GM20000 (cell line): ENCODE results near the gene MAGEA4.
"Not testable (repeated sequence)": the region's sequence is repeated elsewhere in the genome, so short reads cannot be mapped to it uniquely, and the experiment has no call there.

ENCODE experiments used
- DNase-seq: peaks from one replicate; pipeline ENCODE4 v3.0.0; 2012; ENCODE audit warnings: low spot score
- TF ChIP-seq, protein P1 (sequence below): IDR thresholded peaks from 2 replicates; pipeline ENCODE4 v1.5.1; 2012; ENCODE audit warnings: mild to moderate bottlenecking, control low read depth; ENCODE audit errors: extremely low read depth, missing control alignments

MAGEA4 gene

DNA sequence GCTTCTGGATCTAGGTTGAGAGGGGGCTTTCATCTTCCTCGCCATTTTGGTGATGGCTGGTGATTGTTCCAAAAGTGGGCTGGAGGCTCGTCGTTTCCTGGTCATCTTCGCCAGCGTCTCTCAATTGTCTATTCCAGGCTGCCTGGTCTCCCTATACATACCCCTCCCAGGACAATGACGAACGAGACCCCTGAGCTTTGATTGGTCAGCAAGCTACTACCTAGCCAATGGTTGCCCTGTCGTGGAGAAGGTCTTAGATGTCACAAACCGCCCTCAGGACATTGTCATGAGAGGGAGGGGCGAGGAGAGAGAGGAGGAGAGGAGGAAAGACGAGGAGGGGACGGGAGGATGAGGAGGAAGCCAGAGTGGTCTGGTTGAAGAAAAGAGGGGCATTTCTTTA is 7.7 kb upstream of the MAGEA4 start:
- no peak for DNase-seq
- TF ChIP-seq, protein P1, sequence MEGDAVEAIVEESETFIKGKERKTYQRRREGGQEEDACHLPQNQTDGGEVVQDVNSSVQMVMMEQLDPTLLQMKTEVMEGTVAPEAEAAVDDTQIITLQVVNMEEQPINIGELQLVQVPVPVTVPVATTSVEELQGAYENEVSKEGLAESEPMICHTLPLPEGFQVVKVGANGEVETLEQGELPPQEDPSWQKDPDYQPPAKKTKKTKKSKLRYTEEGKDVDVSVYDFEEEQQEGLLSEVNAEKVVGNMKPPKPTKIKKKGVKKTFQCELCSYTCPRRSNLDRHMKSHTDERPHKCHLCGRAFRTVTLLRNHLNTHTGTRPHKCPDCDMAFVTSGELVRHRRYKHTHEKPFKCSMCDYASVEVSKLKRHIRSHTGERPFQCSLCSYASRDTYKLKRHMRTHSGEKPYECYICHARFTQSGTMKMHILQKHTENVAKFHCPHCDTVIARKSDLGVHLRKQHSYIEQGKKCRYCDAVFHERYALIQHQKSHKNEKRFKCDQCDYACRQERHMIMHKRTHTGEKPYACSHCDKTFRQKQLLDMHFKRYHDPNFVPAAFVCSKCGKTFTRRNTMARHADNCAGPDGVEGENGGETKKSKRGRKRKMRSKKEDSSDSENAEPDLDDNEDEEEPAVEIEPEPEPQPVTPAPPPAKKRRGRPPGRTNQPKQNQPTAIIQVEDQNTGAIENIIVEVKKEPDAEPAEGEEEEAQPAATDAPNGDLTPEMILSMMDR = no peak

DNA sequence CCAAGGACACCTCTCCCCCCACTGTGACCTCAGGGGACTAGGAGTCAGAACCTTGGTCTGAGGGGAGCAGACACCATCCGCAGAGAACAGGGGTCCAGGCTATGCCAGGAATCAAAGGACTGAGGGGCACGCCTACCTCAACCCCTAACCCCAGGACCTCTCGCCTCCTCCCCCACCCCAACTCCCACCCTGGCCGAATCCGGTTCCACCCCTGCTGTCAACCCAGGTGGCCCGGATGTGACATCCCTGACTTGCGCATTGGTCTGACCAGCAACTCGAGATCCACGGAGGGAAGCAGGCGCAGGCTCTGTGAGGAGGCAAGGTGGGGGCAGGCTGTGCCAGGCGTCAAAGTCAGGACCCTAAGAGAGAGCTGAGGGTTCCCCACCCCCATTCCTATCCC is 468 bp upstream of the MAGEA4 start:
- TF ChIP-seq, protein P1 = no peak
- no peak for DNase-seq

DNA sequence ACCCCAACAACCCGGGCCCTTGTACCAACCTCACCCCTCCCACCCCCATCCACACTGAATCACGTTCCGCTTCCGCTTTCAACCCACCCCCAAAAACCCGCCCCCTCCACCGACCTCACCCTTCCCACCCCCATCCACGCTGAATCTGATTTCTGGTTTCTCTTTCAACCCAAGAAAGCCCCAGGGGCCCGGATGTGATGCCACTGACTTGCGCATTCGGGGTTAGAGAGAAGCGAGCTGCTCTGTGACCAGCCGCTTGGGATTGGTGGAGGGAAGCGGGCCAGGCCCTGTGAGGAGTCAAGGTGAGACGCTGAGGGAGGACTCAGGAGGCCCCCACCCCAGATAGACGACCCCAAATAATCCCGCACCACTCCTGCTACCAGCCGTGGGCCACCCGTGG is 6.0 kb downstream of the MAGEA4 start:
- DNase-seq = not testable (repeated sequence)

DNA sequence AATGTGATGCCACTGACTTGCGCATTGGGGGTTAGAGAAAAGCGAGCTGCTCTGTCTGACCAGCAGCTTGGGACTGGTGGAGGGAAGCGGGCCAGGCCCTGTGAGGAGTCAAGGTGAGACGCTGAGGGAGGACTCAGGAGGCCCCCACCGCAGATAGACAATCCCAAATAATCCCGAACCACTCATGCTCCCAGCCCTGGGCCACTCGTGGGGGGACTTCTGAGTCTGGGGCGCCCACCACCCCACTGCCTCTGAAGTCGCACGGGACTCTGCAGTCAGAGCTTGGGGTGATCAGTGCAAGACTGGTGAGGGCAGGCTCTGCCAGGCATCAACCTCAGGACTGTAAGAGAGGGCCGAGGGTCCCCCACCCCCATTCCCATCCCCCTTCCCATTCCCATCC is 6.9 kb downstream of the MAGEA4 start:
- no peak for DNase-seq
- TF ChIP-seq, protein P1 = no peak

DNA sequence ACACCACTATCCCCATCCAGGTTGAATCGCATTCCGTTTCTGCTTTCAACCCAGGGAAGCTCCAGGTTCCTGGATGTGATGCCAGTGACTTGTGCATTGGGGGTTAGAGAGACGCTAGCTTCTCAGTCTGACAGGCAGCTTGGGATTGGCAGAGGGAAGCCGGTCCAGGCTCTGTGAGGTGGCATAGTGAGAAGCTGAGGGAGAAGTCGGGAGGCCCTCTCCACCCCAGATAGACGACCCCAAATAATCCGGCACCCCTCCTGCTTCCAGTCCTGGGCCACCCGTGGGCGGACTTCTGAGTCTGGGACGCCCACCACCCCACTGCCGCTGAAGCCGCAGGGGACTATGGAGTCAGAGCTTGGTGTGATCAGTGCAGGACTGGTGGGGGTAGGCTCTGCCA is 7.4 kb downstream of the MAGEA4 start:
- DNase-seq = no peak
- TF ChIP-seq, protein P1 = no peak

DNA sequence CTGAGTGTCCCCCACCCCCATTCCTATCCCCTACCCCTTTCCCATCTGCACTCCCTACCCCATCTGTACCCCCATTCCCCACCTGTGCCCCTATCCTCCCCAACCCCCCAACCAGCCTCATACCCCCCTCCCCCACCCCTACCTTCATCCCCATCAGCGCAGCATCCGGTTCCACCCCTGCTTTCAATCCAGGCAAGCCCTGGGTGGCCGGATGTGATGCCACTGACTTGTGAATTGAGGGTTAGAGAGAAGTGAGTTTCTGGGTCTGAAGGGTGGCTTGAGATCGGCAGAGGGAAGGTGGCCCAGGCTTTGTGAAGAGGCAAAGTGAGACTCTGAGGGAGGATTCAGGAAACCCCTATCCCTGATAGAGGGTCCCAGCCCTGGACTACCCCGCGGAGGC is 7.8 kb downstream of the MAGEA4 start:
- DNase-seq = no peak
- TF ChIP-seq, protein P1 = no peak

DNA sequence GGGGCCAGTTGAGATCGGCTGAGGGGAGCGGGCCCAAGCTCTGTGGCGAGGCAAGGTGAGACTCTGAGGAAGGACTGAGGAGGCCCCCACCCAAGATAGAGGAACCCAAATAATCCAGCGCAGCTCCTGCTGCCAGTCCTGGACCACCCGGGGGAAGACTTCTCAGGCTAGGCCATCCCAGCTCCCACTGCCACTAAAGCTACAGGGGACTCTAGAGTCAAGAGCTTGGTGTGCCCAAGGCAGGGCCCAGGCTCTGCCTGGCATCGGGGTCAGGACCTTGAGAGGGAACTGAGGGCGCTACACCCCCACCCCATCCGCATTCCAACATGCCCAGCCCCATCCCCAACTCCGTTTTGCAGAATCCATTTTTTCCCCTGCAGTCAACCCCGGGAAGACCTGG is 8.6 kb downstream of the MAGEA4 start:
- no peak for DNase-seq
- TF ChIP-seq, protein P1 = no peak

DNA sequence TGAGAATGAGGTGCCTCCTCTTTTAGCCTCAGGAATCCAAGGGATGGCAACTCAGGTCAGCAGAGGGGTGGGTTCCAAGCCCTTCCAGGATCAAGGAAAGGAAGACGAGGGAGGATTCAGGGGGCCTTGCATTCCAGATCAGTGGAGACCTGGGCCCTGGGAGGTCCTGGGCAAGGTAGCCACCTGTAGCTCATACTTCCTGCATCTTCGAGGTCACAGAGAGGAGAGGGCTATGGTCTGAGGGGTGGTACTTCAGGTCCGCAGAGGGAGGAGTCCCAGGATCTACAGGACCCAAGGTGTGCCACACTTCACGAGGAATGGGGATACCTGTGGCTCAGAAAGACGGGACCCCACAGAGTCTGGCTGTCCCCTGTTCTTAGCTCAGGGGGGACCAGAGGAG is 9.2 kb downstream of the MAGEA4 start:
- TF ChIP-seq, protein P1 = no peak
- DNase-seq = no peak
